Liver (tissue), 9 donors: Measurements from ENCODE around the gene IL3. TPM values are rescaled to one million over a fixed set of nuclear protein-coding genes. Genes with fewer than 3 reads are reported as not detected.

ENCODE experiments used
- DNase-seq: peaks from one replicate; pipeline ENCODE4 v3.0.0-alpha.2; 2017; ENCODE audit warnings: low spot score
- H3K27ac ChIP-seq, 2 donors: one replicate each; pipeline ENCODE4 v1.7.0; 2013; ENCODE audit warnings: inconsistent platforms in 2 of 2, low read length in 2 of 2, control low read depth in 1 of 2, low read depth in 1 of 2, mild to moderate bottlenecking in 1 of 2
- H3K27me3 ChIP-seq, 4 donors: one replicate each; pipeline versions ENCODE4 v1.6.1 to v1.7.0; 2013; ENCODE audit warnings: low read length in 3 of 4, inconsistent platforms in 1 of 4, mild to moderate bottlenecking in 1 of 4, moderate library complexity in 1 of 4; ENCODE audit not compliant: control insufficient read depth in 4 of 4, insufficient read depth in 4 of 4
- H3K36me3 ChIP-seq, 4 donors: one replicate each; pipeline versions ENCODE4 v1.6.1 to v1.7.0; 2013; ENCODE audit warnings: low read length in 3 of 4, mild to moderate bottlenecking in 3 of 4, low read depth in 1 of 4, moderate library complexity in 1 of 4; ENCODE audit not compliant: control insufficient read depth in 4 of 4, insufficient read depth in 3 of 4
- H3K4me1 ChIP-seq, 4 donors: one replicate each; pipeline versions ENCODE4 v1.6.1 to v1.7.0; 2013; ENCODE audit warnings: low read length in 3 of 4, mild to moderate bottlenecking in 3 of 4, moderate library complexity in 1 of 4; ENCODE audit not compliant: control insufficient read depth in 4 of 4, insufficient read depth in 4 of 4
- H3K4me3 ChIP-seq, 3 donors: one replicate each; pipeline versions ENCODE4 v1.6.1 to v1.7.0; 2013; ENCODE audit warnings: low read length in 3 of 3, control low read depth in 1 of 3, low read depth in 1 of 3, mild to moderate bottlenecking in 1 of 3
- H3K9ac ChIP-seq, 2 donors: one replicate each; pipeline ENCODE4 v1.7.0; 2013; ENCODE audit warnings: low read length in 2 of 2, mild to moderate bottlenecking in 2 of 2, moderate library complexity in 2 of 2, control low read depth in 1 of 2, low read depth in 1 of 2
- H3K9me3 ChIP-seq, 4 donors: one replicate each; pipeline versions ENCODE4 v1.6.1 to v1.7.0; 2013; ENCODE audit warnings: low read length in 3 of 4; ENCODE audit not compliant: control insufficient read depth in 4 of 4
- ATF3 ChIP-seq: IDR thresholded peaks from 2 replicates; pipeline ENCODE4 v1.6.1; 2016; ENCODE audit warnings: antibody characterized with exemption
- EGR1 ChIP-seq, 2 donors: IDR thresholded peaks; 2 replicates each; pipeline ENCODE4 v1.6.1; 2016 to 2018; ENCODE audit warnings: antibody characterized with exemption in 2 of 2, low read depth in 2 of 2
- GABPA ChIP-seq, 2 donors: IDR thresholded peaks in 1 of 2; conservative IDR thresholded peaks in 1 of 2; 2 replicates each; pipeline ENCODE4 v1.6.1; 2016; ENCODE audit warnings: antibody characterized with exemption in 2 of 2, mild to moderate bottlenecking in 1 of 2, moderate library complexity in 1 of 2
- HNF4A ChIP-seq, 2 donors: conservative IDR thresholded peaks; 2 replicates each; pipeline ENCODE4 v1.6.1; 2016; ENCODE audit warnings: antibody characterized with exemption in 2 of 2, mild to moderate bottlenecking in 2 of 2
- HNF4G ChIP-seq: IDR thresholded peaks from 2 replicates; pipeline ENCODE4 v1.6.1; 2016; ENCODE audit warnings: antibody characterized with exemption
- JUND ChIP-seq, 2 donors: IDR thresholded peaks; 2 replicates each; pipeline ENCODE4 v1.6.1; 2016; ENCODE audit warnings: antibody characterized with exemption in 2 of 2
- NR2F2 ChIP-seq: IDR thresholded peaks from 2 replicates; pipeline ENCODE4 v1.6.1; 2016; ENCODE audit warnings: antibody characterized with exemption
- RAD21 ChIP-seq, 2 donors: IDR thresholded peaks; 2 replicates each; pipeline ENCODE4 v1.6.1; 2016; ENCODE audit warnings: antibody characterized with exemption in 2 of 2, mild to moderate bottlenecking in 2 of 2
- REST ChIP-seq: IDR thresholded peaks from 2 replicates; pipeline ENCODE4 v1.6.1; 2016; ENCODE audit warnings: antibody characterized with exemption, mild to moderate bottlenecking
- SP1 ChIP-seq: IDR thresholded peaks from 2 replicates; pipeline ENCODE4 v1.6.1; 2018; ENCODE audit warnings: antibody characterized with exemption, mild to moderate bottlenecking
- TAF1 ChIP-seq: conservative IDR thresholded peaks from 2 replicates; pipeline ENCODE4 v1.6.1; 2016; ENCODE audit warnings: antibody characterized with exemption, mild to moderate bottlenecking
- WGBS: extraction: QIAGEN DNeasy Blood & Tissue Kit; methylation state at CpG from one replicate; pipeline ENCODE4 v1.1.7; 2013; 5-methylcytosine and 5-hydroxymethylcytosine counted together
- polyA plus RNA-seq, 2 donors: library from polyadenylated mRNA; stranded (reverse) in 1 of 2; unstranded in 1 of 2; fragments of 200-250 nt in 1 of 2; fragments of >200 nt in 1 of 2; fragmentation: Nextera tagmentation in 1 of 2; extraction: Ambion mirVana in 1 of 2; gene quantifications; one replicate each; pipeline versions ENCODE4 v1.2.1 to v1.2.3, GENCODE V29; 2013 to 2015
- total RNA-seq, 2 donors: library from RNA; depleted of rRNA; stranded (reverse); fragments of >200 nt; gene quantifications; one replicate each; pipeline ENCODE4 v1.2.3, GENCODE V29; 2014
- TF ChIP-seq, protein P1 (sequence below): IDR thresholded peaks from 2 replicates; pipeline ENCODE4 v1.6.1; 2016; ENCODE audit warnings: antibody characterized with exemption
- TF ChIP-seq, protein P2 (sequence below): fragments of 150-350 bp; IDR thresholded peaks from 2 replicates; pipeline ENCODE4 v1.5.1; 2017; ENCODE audit warnings: improper control_type of control experiment, low read depth, low read length; ENCODE audit not compliant: missing input control
- donor health status: healthy.
- donor health status: healthy.
- donor health status: healthy.
- donor health status: healthy.
- donor health status: healthy.

The IL3 gene
- total and polyA plus RNA-seq, 4 donors: not detected

GRCh38 chr5:132020568-132021339 is 39.7 kb upstream of the IL3 start:
- Histone ChIP-seq H3K9ac (no peak overlapping the region), H3K4me1 (no peaks in the 10 kb centered on the region), H3K36me3 (no peaks in the 10 kb centered on the region), H3K9me3 (no peaks in the 10 kb centered on the region), H3K27me3 (no peaks in the 10 kb centered on the region), H3K4me3 (no peak overlapping the region), H3K27ac (no peak overlapping the region)
- TF ChIP-seq SP1 (no peak), RAD21 (IDR thresholded peaks at IDR 0.05) (no peak), EGR1 (IDR thresholded peaks at IDR 0.05; ENCODE audit: low read depth in 2 of 2) (no peak), HNF4A (conservative IDR thresholded peaks at IDR 0.05) (no peak), ATF3 (no peak), JUND (IDR thresholded peaks at IDR 0.05) (no peak)
- TF ChIP-seq, protein P1, sequence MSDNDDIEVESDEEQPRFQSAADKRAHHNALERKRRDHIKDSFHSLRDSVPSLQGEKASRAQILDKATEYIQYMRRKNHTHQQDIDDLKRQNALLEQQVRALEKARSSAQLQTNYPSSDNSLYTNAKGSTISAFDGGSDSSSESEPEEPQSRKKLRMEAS: no peak
- TF ChIP-seq, protein P2, sequence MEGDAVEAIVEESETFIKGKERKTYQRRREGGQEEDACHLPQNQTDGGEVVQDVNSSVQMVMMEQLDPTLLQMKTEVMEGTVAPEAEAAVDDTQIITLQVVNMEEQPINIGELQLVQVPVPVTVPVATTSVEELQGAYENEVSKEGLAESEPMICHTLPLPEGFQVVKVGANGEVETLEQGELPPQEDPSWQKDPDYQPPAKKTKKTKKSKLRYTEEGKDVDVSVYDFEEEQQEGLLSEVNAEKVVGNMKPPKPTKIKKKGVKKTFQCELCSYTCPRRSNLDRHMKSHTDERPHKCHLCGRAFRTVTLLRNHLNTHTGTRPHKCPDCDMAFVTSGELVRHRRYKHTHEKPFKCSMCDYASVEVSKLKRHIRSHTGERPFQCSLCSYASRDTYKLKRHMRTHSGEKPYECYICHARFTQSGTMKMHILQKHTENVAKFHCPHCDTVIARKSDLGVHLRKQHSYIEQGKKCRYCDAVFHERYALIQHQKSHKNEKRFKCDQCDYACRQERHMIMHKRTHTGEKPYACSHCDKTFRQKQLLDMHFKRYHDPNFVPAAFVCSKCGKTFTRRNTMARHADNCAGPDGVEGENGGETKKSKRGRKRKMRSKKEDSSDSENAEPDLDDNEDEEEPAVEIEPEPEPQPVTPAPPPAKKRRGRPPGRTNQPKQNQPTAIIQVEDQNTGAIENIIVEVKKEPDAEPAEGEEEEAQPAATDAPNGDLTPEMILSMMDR: no peak
- WGBS: 87% methylated on average over 6 of the region's 6 CpGs
- DNase-seq: no peak

- Histone ChIP-seq H3K27ac (no peak overlapping the region), H3K4me3 (no peak overlapping the region), H3K36me3 (no peaks in the 10 kb centered on the region), H3K4me1 (no peaks in the 10 kb centered on the region), H3K9ac (no peak overlapping the region), H3K27me3 (no peaks in the 10 kb centered on the region), H3K9me3 (no peaks in the 10 kb centered on the region)
- DNase-seq: no peak
- TF ChIP-seq GABPA (IDR thresholded peaks at IDR 0.05 in 1 of 2, conservative IDR thresholded peaks at IDR 0.05 in 1 of 2): no peak
- TF ChIP-seq SP1: no peak
- no peak for TF ChIP-seq HNF4G
- TF ChIP-seq TAF1: no peak
- TF ChIP-seq NR2F2: no peak
- TF ChIP-seq JUND (IDR thresholded peaks at IDR 0.05): no peak
- TF ChIP-seq REST: no peak
- no peak for TF ChIP-seq EGR1 (IDR thresholded peaks at IDR 0.05; ENCODE audit: low read depth in 2 of 2)
- no peak for TF ChIP-seq RAD21 (IDR thresholded peaks at IDR 0.05)
- 69% methylated on average over 2 of the region's 2 CpGs for WGBS
Observed at GRCh38 chr5:132021654-132022053, 38.8 kb upstream of the IL3 start.
